K562 (cell line): ENCODE measurements around the gene NKD1. TPM values are rescaled to one million over a fixed set of nuclear protein-coding genes. Genes with fewer than 3 reads are reported as not detected.

Source experiments
- BRF1 ChIP-seq: IDR thresholded peaks from 3 replicates; pipeline ENCODE4 v1.6.1; 2011; ENCODE audit warnings: borderline replicate concordance, mild to moderate bottlenecking; ENCODE audit not compliant: insufficient read length; ENCODE audit errors: extremely low read depth
- CLOCK ChIP-seq: fragments of 250-450 bp; sonication (Bioruptor Pico); IDR thresholded peaks from 2 replicates; pipeline ENCODE4 v1.4.0; 2020; ENCODE audit warnings: mild to moderate bottlenecking, moderate library complexity, borderline replicate concordance
- FOXJ3 ChIP-seq: sonication (generic); formaldehyde crosslinking; IDR thresholded peaks from 2 replicates; pipeline ENCODE4 v1.4.0; 2020; ENCODE audit warnings: mild to moderate bottlenecking, missing genetic modification reagents
- HDAC3 ChIP-seq: fragments of 450-650 bp; IDR thresholded peaks from 2 replicates; pipeline ENCODE4 v1.6.1; 2018; ENCODE audit warnings: borderline replicate concordance, mild to moderate bottlenecking, moderate library complexity; ENCODE audit not compliant: partially characterized antibody
- POU5F1 ChIP-seq: fragments of 150-350 bp; IDR thresholded peaks from 2 replicates; pipeline ENCODE4 v1.6.1; 2014; ENCODE audit warnings: borderline replicate concordance, low read length, low read depth, mild to moderate bottlenecking; ENCODE audit not compliant: partially characterized antibody
- RFX5 ChIP-seq: IDR thresholded peaks from 2 replicates; pipeline ENCODE4 v1.6.1; 2011; ENCODE audit warnings: low read depth, mild to moderate bottlenecking, improper control_type of control experiment, low read length
- SIRT6 ChIP-seq: IDR thresholded peaks from one replicate; pipeline ENCODE4 v1.6.1; 2012; ENCODE audit warnings: low read depth, mild to moderate bottlenecking, control low read depth, inconsistent platforms, low read length, moderate library complexity
- TARDBP ChIP-seq: fragments of 450-650 bp; IDR thresholded peaks from 2 replicates; pipeline ENCODE4 v1.6.1; 2016
- THRAP3 ChIP-seq: fragments of 450-650 bp; IDR thresholded peaks from 2 replicates; pipeline ENCODE4 v1.6.1; 2016; ENCODE audit warnings: mild to moderate bottlenecking, inconsistent platforms, borderline replicate concordance
- TSC22D4 ChIP-seq: fragments of 450-650 bp; IDR thresholded peaks from 2 replicates; pipeline ENCODE4 v1.6.1; 2016; ENCODE audit warnings: missing genetic modification characterization, missing biosample characterization, control low read depth
- XRCC4 ChIP-seq: IDR thresholded peaks from one replicate; pipeline ENCODE4 v1.6.1; 2011; ENCODE audit not compliant: insufficient read depth, insufficient read length; ENCODE audit errors: extremely low read depth
- ZBTB5 ChIP-seq: fragments of 450-650 bp; IDR thresholded peaks from 2 replicates; pipeline ENCODE4 v1.6.1; 2017; ENCODE audit warnings: antibody characterized with exemption
- ZNF717 ChIP-seq: fragments of 250-450 bp; sonication (Bioruptor Pico); IDR thresholded peaks from 2 replicates; pipeline ENCODE4 v1.5.0; 2021
- polyA plus RNA-seq, 8 experiments: library from polyadenylated mRNA; depleted of rRNA in 4 of 8; stranded (reverse) in 5 of 8; unstranded in 3 of 8; fragments of >200 nt; fragmentation: Nextera tagmentation in 2 of 8; fragmentation: Illumina TruSeq in 1 of 8; extraction: Ambion mirVana in 2 of 8; extraction: Trizol in 1 of 8; gene quantifications; 2 replicates each; pipeline versions ENCODE4 v1.2.1 to v1.2.3, GENCODE V29; 2011 to 2014; ENCODE audit warnings: inconsistent platforms in 1 of 8, missing spikeins in 1 of 8
- total RNA-seq, 7 experiments: library from RNA; depleted of rRNA in 6 of 7; stranded (reverse); fragments of >200 nt in 6 of 7; fragmentation: Illumina TruSeq in 2 of 7; extraction: Trizol in 2 of 7; gene quantifications; 2 replicates each; pipeline versions ENCODE4 v1.2.1 to v1.2.3, GENCODE V29; 2011 to 2021; ENCODE audit warnings: low replicate concordance in 1 of 7

The NKD1 gene
- total and polyA plus RNA-seq, 9 of the 15 experiments (the other 6 are each of a cell fraction or from before 2014, with no cell fraction given) = under 0.01 to 0.24 (median 0.04) TPM; not detected in 2

DNA sequence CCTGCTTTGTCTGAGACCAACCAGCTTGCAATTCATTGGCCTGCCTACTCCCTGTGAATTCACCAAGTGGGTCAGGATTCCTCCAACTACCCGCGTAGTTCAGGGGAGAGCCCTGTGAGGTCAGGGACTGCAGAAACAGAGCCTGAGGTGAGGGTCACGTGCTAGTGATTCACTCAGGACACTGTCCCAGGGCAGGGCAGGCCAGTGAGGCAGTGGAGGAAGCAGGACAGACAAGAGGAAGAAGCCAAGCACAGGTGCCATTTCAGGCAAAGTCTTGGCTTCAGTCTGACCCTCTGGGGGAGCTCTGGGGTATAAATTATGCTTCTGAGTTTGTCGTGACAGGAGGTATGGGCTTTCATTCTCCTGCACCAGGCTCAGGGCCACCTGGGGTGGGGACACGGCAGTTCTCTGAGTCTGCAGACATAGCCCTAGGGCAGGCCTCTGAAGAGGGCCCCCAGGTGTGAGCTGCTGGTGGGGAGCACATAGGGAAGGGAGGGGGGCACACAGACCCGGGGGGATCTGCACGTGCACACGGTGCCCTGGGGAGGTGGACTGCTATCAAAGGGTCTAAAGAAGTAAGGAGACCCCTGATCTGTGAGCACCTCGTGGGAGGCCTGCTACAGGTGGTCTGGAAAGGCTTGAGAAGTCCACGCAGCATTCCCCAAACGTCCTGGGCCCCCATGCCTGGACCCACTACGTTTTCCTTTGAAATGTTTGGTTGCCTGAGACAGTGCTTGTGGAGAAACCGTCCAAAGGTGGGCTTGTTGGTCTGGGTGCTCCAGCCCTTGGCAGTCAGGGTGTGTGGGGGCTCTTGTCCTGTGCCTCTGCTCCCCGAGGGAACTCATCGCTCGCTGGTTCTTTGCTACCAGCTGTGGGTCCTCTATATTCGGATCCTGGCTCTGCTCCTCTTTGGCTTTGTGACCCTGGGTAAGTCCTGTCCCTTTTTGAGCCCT lies 46.4 kb downstream of the NKD1 start (continued):
- TF ChIP-seq ZBTB5 = no peak
- TF ChIP-seq ZNF717 (CRISPR knock-in tag) = no peak
- no peak for TF ChIP-seq BRF1
- no peak for TF ChIP-seq HDAC3
- TF ChIP-seq FOXJ3 = no peak
- TF ChIP-seq THRAP3 = no peak
- no peak for TF ChIP-seq SIRT6
- TF ChIP-seq TSC22D4 (tag) = no peak
- no peak for TF ChIP-seq RFX5
- no peak for TF ChIP-seq POU5F1
- no peak for TF ChIP-seq TARDBP
- no peak for TF ChIP-seq CLOCK (CRISPR knock-in tag)
- TF ChIP-seq XRCC4 = no peak
